ENCODE measurements around the gene TNIK. TPM values are rescaled to one million over a fixed set of nuclear protein-coding genes. Genes with fewer than 3 reads are reported as not detected.

Gene TNIK
- polyA plus RNA-seq, 1 of the 3 experiments (the other 2 are of a cell fraction), result 19.4 TPM

GRCh38 chr3:171339598-171339997, 120.6 kb downstream of the TNIK start (continued):
- TF ChIP-seq, protein P1, sequence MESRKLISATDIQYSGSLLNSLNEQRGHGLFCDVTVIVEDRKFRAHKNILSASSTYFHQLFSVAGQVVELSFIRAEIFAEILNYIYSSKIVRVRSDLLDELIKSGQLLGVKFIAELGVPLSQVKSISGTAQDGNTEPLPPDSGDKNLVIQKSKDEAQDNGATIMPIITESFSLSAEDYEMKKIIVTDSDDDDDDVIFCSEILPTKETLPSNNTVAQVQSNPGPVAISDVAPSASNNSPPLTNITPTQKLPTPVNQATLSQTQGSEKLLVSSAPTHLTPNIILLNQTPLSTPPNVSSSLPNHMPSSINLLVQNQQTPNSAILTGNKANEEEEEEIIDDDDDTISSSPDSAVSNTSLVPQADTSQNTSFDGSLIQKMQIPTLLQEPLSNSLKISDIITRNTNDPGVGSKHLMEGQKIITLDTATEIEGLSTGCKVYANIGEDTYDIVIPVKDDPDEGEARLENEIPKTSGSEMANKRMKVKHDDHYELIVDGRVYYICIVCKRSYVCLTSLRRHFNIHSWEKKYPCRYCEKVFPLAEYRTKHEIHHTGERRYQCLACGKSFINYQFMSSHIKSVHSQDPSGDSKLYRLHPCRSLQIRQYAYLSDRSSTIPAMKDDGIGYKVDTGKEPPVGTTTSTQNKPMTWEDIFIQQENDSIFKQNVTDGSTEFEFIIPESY (IDR thresholded peaks at IDR 0.05; ENCODE audit: borderline replicate concordance, low read depth), result no peak
- no peak for TF ChIP-seq GABPA (IDR thresholded peaks at IDR 0.05; ENCODE audit: low read depth)
- TF ChIP-seq, protein P2, sequence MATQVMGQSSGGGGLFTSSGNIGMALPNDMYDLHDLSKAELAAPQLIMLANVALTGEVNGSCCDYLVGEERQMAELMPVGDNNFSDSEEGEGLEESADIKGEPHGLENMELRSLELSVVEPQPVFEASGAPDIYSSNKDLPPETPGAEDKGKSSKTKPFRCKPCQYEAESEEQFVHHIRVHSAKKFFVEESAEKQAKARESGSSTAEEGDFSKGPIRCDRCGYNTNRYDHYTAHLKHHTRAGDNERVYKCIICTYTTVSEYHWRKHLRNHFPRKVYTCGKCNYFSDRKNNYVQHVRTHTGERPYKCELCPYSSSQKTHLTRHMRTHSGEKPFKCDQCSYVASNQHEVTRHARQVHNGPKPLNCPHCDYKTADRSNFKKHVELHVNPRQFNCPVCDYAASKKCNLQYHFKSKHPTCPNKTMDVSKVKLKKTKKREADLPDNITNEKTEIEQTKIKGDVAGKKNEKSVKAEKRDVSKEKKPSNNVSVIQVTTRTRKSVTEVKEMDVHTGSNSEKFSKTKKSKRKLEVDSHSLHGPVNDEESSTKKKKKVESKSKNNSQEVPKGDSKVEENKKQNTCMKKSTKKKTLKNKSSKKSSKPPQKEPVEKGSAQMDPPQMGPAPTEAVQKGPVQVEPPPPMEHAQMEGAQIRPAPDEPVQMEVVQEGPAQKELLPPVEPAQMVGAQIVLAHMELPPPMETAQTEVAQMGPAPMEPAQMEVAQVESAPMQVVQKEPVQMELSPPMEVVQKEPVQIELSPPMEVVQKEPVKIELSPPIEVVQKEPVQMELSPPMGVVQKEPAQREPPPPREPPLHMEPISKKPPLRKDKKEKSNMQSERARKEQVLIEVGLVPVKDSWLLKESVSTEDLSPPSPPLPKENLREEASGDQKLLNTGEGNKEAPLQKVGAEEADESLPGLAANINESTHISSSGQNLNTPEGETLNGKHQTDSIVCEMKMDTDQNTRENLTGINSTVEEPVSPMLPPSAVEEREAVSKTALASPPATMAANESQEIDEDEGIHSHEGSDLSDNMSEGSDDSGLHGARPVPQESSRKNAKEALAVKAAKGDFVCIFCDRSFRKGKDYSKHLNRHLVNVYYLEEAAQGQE (IDR thresholded peaks at IDR 0.05; ENCODE audit: low read depth, low read length), result no peak
- no peak for TF ChIP-seq RXRA (IDR thresholded peaks at IDR 0.05; ENCODE audit: borderline replicate concordance, low read depth)
- no peak for TF ChIP-seq MEF2A (IDR thresholded peaks at IDR 0.05; ENCODE audit: borderline replicate concordance, low read depth)
- TF ChIP-seq GATA2 (CRISPR knock-in tag; IDR thresholded peaks at IDR 0.05), result no peak
- TF ChIP-seq USF1 (IDR thresholded peaks at IDR 0.05; ENCODE audit: borderline replicate concordance, low read depth), result no peak

DNA sequence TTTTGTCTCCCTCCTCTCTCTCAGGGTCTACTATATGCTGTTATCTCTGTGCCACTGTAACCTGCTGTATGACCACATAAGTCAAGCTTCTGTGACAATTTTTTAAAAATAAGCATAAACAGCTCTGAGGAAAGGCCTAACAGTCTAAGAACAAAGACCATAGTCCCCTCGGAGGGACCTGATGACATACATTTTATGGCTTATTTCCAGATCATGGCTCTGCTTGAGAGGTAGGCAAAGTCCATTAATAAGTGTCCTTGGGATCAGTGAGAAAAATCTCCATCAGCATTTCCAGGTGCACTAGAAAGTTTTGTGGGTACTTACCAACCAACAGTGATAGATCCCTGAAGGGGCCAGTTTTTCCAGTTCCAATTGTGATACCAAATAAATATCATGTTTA, 123.8 kb downstream of the TNIK start:
- no peak for DNase-seq
- WGBS (ENCODE audit: low lambda C conversion rate), result 92% methylated on average over 1 of the region's 1 CpG

More for the DNA sequence above, 123.8 kb downstream of the TNIK start:
- Histone ChIP-seq H3K4me1 (ENCODE audit: control insufficient read depth in 1 of 2, insufficient read depth in 2 of 2, low read depth in 1 of 2, low read length in 1 of 2) (no peaks in the 10 kb centered on the region), H3K9me2 (no peaks in the 10 kb centered on the region), H3K36me3 (replicated peaks in 1 of 2; ENCODE audit: control insufficient read depth in 1 of 2, insufficient read depth in 2 of 2, low read length in 1 of 2) (no peaks in the 10 kb centered on the region), H4K20me1 (ENCODE audit: insufficient read depth) (no peaks in the 10 kb centered on the region), H3K9ac (no peak overlapping the region), H2AFZ (ENCODE audit: low read depth) (no peak overlapping the region), H3K27me3 (ENCODE audit: insufficient read depth) (no peaks in the 10 kb centered on the region), H3F3A (replicated peaks; ENCODE audit: insufficient read depth) (no peaks in the 10 kb centered on the region), H3K9me3 (no peaks in the 10 kb centered on the region), H3K4me3 (ENCODE audit: low read depth in 2 of 2, low read length in 1 of 2) (no peak overlapping the region), H3K79me2 (ENCODE audit: insufficient read depth) (peaks cover 9% of the 10 kb centered on the region), H3K27ac (ENCODE audit: low read depth in 2 of 2, low read length in 1 of 2) (no peak overlapping the region), H3K4me2 (no peak overlapping the region)
- ChIA-PET POLR2A (no interaction called here), CTCF (no interaction called here)
- no peak for TF ChIP-seq PBX3 (IDR thresholded peaks at IDR 0.05)
- TF ChIP-seq EZH2phosphoT487 (IDR thresholded peaks at IDR 0.05; ENCODE audit: borderline replicate concordance, low read depth), result no peak
